ENCODE results near the gene SIRPA.

DNA sequence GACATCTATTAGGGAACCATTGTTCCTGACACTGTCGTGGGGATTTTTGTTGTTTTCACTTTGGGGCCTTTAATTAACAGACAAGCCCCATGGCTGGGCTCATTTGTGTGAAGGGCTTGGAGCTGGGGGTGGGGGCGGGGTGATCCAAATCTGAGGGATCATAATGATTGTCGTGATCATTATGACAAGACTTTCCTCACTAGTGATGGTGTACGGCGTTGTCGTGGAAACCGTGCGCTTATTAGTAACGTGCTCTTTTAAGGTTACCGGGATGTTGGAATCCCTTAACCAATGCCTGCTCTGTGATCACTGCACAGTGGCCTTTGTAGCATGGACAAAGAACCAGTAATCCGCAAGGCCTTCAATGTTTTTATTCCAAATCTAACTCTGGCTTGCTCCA, 80.1 kb downstream of the SIRPA start:
- TF ChIP-seq, protein P1, sequence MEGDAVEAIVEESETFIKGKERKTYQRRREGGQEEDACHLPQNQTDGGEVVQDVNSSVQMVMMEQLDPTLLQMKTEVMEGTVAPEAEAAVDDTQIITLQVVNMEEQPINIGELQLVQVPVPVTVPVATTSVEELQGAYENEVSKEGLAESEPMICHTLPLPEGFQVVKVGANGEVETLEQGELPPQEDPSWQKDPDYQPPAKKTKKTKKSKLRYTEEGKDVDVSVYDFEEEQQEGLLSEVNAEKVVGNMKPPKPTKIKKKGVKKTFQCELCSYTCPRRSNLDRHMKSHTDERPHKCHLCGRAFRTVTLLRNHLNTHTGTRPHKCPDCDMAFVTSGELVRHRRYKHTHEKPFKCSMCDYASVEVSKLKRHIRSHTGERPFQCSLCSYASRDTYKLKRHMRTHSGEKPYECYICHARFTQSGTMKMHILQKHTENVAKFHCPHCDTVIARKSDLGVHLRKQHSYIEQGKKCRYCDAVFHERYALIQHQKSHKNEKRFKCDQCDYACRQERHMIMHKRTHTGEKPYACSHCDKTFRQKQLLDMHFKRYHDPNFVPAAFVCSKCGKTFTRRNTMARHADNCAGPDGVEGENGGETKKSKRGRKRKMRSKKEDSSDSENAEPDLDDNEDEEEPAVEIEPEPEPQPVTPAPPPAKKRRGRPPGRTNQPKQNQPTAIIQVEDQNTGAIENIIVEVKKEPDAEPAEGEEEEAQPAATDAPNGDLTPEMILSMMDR (IDR thresholded peaks at IDR 0.05): no peak
- TF ChIP-seq POLR2AphosphoS5 (IDR thresholded peaks at IDR 0.05): no peak
